ENCODE measurements around the gene DAB2.

DAB2 gene

GRCh38 chr5:39447059-39447458 lies 22.3 kb upstream of the DAB2 start:
- no peak for DNase-seq

GRCh38 chr5:39446231-39446630 lies 21.5 kb upstream of the DAB2 start:
- DNase-seq, result no peak

GRCh38 chr5:39443911-39444310 lies 19.1 kb upstream of the DAB2 start:
- no peak for DNase-seq

GRCh38 chr5:39442991-39443390 lies 18.2 kb upstream of the DAB2 start:
- no peak for DNase-seq

GRCh38 chr5:39441838-39442237 lies 17.1 kb upstream of the DAB2 start:
- no peak for DNase-seq

GRCh38 chr5:39440958-39441624 lies 16.3 kb upstream of the DAB2 start:
- no peak for DNase-seq

- no peak for DNase-seq
Measured at GRCh38 chr5:39440192-39440957, 15.6 kb upstream of the DAB2 start.

- DNase-seq, result no peak
Measured at GRCh38 chr5:39439582-39440162, 14.9 kb upstream of the DAB2 start.

- no peak for DNase-seq
Measured at GRCh38 chr5:39437467-39437866, 12.7 kb upstream of the DAB2 start.

GRCh38 chr5:39433848-39434247 lies 9.1 kb upstream of the DAB2 start:
- DNase-seq, result no peak

GRCh38 chr5:39432696-39433530 lies 8.1 kb upstream of the DAB2 start:
- DNase-seq, result no peak

- DNase-seq, result no peak
Measured at GRCh38 chr5:39430461-39430860, 5.7 kb upstream of the DAB2 start.

- no peak for DNase-seq
Measured at GRCh38 chr5:39428640-39429039, 3.9 kb upstream of the DAB2 start.

- no peak for DNase-seq
Measured at GRCh38 chr5:39427633-39428032, 2.9 kb upstream of the DAB2 start.

GRCh38 chr5:39427229-39427628 lies 2.4 kb upstream of the DAB2 start:
- no peak for DNase-seq

- DNase-seq, result no peak
Measured at GRCh38 chr5:39426746-39427105, 1.9 kb upstream of the DAB2 start.

- DNase-seq, result no peak
Measured at GRCh38 chr5:39426051-39426745, 1.4 kb upstream of the DAB2 start.

GRCh38 chr5:39423331-39423751 lies 1.4 kb downstream of the DAB2 start:
- DNase-seq, result no peak

GRCh38 chr5:39422728-39423285 lies 2.0 kb downstream of the DAB2 start:
- DNase-seq, result no peak

GRCh38 chr5:39422036-39422606 lies 2.7 kb downstream of the DAB2 start:
- DNase-seq, result no peak

- no peak for DNase-seq
Measured at GRCh38 chr5:39420482-39421145, 4.2 kb downstream of the DAB2 start.

Measured in stimulated activated naive CD4-positive, alpha-beta T cell (primary cell).